Loucy (cell line): ENCODE results near the gene CDH4.

Experiments used
- H2AFZ ChIP-seq: fragments of 200-600 bp; sonication (generic); 2 replicates; pipeline ENCODE4 v1.6.0; 2016; ENCODE audit warnings: antibody characterized with exemption, mild to moderate bottlenecking, low read length, moderate library complexity
- H3F3A ChIP-seq: fragments of 200-600 bp; 2 replicates; pipeline ENCODE4 v1.6.0; 2016; ENCODE audit warnings: antibody characterized with exemption, low read depth, mild to moderate bottlenecking
- H3K27me3 ChIP-seq: fragments of 200-600 bp; sonication (generic); 2 replicates; pipeline ENCODE4 v1.6.1; 2014; ENCODE audit warnings: low read length, mild to moderate bottlenecking; ENCODE audit not compliant: insufficient read depth, poor library complexity, severe bottlenecking
- H3K36me3 ChIP-seq: fragments of 200-600 bp; sonication (generic); 2 replicates; pipeline ENCODE4 v1.6.1; 2016; ENCODE audit warnings: low read length; ENCODE audit not compliant: insufficient read depth
- H3K4me1 ChIP-seq: fragments of 200-600 bp; sonication (generic); 2 replicates; pipeline ENCODE4 v1.5.1; 2014; ENCODE audit warnings: low read length, mild to moderate bottlenecking; ENCODE audit not compliant: insufficient read depth, poor library complexity, severe bottlenecking
- H3K4me2 ChIP-seq: fragments of 200-600 bp; sonication (generic); 2 replicates; pipeline ENCODE4 v1.6.0; 2014; ENCODE audit warnings: antibody characterized with exemption, low read length, low read depth, mild to moderate bottlenecking; ENCODE audit not compliant: poor library complexity, severe bottlenecking
- H3K4me3 ChIP-seq: fragments of 200-600 bp; sonication (generic); 2 replicates; pipeline ENCODE4 v1.5.1; 2014; ENCODE audit warnings: low read length, mild to moderate bottlenecking, mixed read lengths; ENCODE audit not compliant: poor library complexity, severe bottlenecking
- H3K79me2 ChIP-seq: fragments of 200-600 bp; sonication (generic); 2 replicates; pipeline ENCODE4 v1.6.1; 2014; ENCODE audit warnings: low read length; ENCODE audit not compliant: insufficient read depth
- H3K9ac ChIP-seq: fragments of 200-600 bp; sonication (generic); 2 replicates; pipeline ENCODE4 v1.6.0; 2014; ENCODE audit warnings: mild to moderate bottlenecking, low read depth, low read length, moderate library complexity; ENCODE audit not compliant: poor library complexity, severe bottlenecking
- H3K9me2 ChIP-seq: fragments of 200-600 bp; sonication (generic); replicated peaks from 2 replicates; pipeline ENCODE4 v1.6.1; 2016; ENCODE audit warnings: low read depth, low read length, mixed read lengths
- H3K9me3 ChIP-seq: fragments of 200-600 bp; sonication (generic); 2 replicates; pipeline ENCODE4 v1.6.1; 2014; ENCODE audit warnings: mild to moderate bottlenecking, antibody characterized with exemption, low read length, low read depth; ENCODE audit not compliant: insufficient read depth
- H4K20me1 ChIP-seq: fragments of 200-600 bp; sonication (generic); 2 replicates; pipeline ENCODE4 v1.6.0; 2014; ENCODE audit warnings: antibody characterized with exemption, low read length, mild to moderate bottlenecking; ENCODE audit not compliant: insufficient read depth, poor library complexity, severe bottlenecking
- CTCF ChIP-seq: fragments of 200-600 bp; sonication (generic); conservative IDR thresholded peaks from 2 replicates; pipeline ENCODE4 v1.5.1; 2014; ENCODE audit warnings: mild to moderate bottlenecking, antibody characterized with exemption, low read length
- EZH2phosphoT487 ChIP-seq: fragments of 200-600 bp; IDR thresholded peaks from 2 replicates; pipeline ENCODE4 v1.6.1; 2018; ENCODE audit warnings: antibody characterized with exemption, mild to moderate bottlenecking, moderate library complexity, borderline replicate concordance

CDH4 gene

GRCh38 chr20:61645732-61646131 lies 393.7 kb downstream of the CDH4 start:
- H3K27me3 ChIP-seq, result no peaks in the 10 kb centered on the region

GRCh38 chr20:61646453-61646852 lies 394.4 kb downstream of the CDH4 start:
- H3K27me3 ChIP-seq, result no peaks in the 10 kb centered on the region
- H3K9me2 ChIP-seq, result no peaks in the 10 kb centered on the region
- H3K36me3 ChIP-seq, result peaks cover 5% of the 10 kb centered on the region; the same call in 1 of the 2 replicates
- H3K4me3 ChIP-seq, result no peak overlapping the region
- H3K4me2 ChIP-seq, result no peak overlapping the region
- no peaks in the 10 kb centered on the region for H4K20me1 ChIP-seq
- TF ChIP-seq EZH2phosphoT487 (no peak), CTCF (no peak)
- no peak overlapping the region for H3K9ac ChIP-seq
- no peaks in the 10 kb centered on the region for H3K79me2 ChIP-seq
- H2AFZ ChIP-seq, result no peak overlapping the region
- 0 out of 2 replicates have a peak, but pooled peaks cover 3% of the 10 kb centered on the region for H3K9me3 ChIP-seq
- H3F3A ChIP-seq, result no peaks in the 10 kb centered on the region
- no peaks in the 10 kb centered on the region for H3K4me1 ChIP-seq

More at GRCh38 chr20:61645732-61646131, 393.7 kb downstream of the CDH4 start:
- H2AFZ ChIP-seq, result no peak overlapping the region
- H3K79me2 ChIP-seq, result no peaks in the 10 kb centered on the region
- no peak overlapping the region for H3K4me3 ChIP-seq
- no peak overlapping the region for H3K4me2 ChIP-seq
- H3K36me3 ChIP-seq, result peaks cover 5% of the 10 kb centered on the region; the same call in 1 of the 2 replicates
- TF ChIP-seq CTCF (no peak), EZH2phosphoT487 (no peak)
- H3K9me3 ChIP-seq, result 0 out of 2 replicates have a peak, but pooled peaks cover 3% of the 10 kb centered on the region
- no peaks in the 10 kb centered on the region for H3F3A ChIP-seq
- no peaks in the 10 kb centered on the region for H3K4me1 ChIP-seq
- H3K9ac ChIP-seq, result no peak overlapping the region
- H3K9me2 ChIP-seq, result no peaks in the 10 kb centered on the region
- no peaks in the 10 kb centered on the region for H4K20me1 ChIP-seq

- Histone ChIP-seq H3K79me2 (no peaks in the 10 kb centered on the region), H3K9me3 (0 out of 2 replicates have a peak, but pooled peaks cover 3% of the 10 kb centered on the region), H3K27me3 (no peaks in the 10 kb centered on the region)
Measured at GRCh38 chr20:61646986-61647385, 394.9 kb downstream of the CDH4 start.

More at GRCh38 chr20:61646986-61647385, 394.9 kb downstream of the CDH4 start:
- no peaks in the 10 kb centered on the region for H3K4me1 ChIP-seq
- H3F3A ChIP-seq, result no peaks in the 10 kb centered on the region
- H3K4me2 ChIP-seq, result no peak overlapping the region
- H3K9ac ChIP-seq, result no peak overlapping the region
- no peaks in the 10 kb centered on the region for H4K20me1 ChIP-seq
- H3K9me2 ChIP-seq, result no peaks in the 10 kb centered on the region
- no peak overlapping the region for H3K4me3 ChIP-seq
- H2AFZ ChIP-seq, result no peak overlapping the region
- TF ChIP-seq EZH2phosphoT487 (no peak), CTCF (no peak)
- H3K36me3 ChIP-seq, result peaks cover 5% of the 10 kb centered on the region; the same call in 1 of the 2 replicates
